ENCODE data around the gene HELLS. TPM values are rescaled to one million over a fixed set of nuclear protein-coding genes. Genes with fewer than 3 reads are reported as not detected.

Gene HELLS
- total and polyA plus RNA-seq, 2 experiments from 2014 or later, result 15.8 to 27.0 TPM

- Histone ChIP-seq H3K4me2 (no peak overlapping the region), H2AFZ (no peak overlapping the region)
- DNase-seq (ENCODE audit: low spot score), result no peak
Measured at GRCh38 chr10:94571081-94571480, 25.5 kb downstream of the HELLS start.

GRCh38 chr10:94571528-94571927 is 25.9 kb downstream of the HELLS start:
- Histone ChIP-seq H3K4me2 (no peak overlapping the region), H3K4me3 (no peak overlapping the region), H3K4me1 (ENCODE audit: insufficient read depth) (no peaks in the 10 kb centered on the region), H3K27ac (no peak overlapping the region), H4K20me1 (ENCODE audit: insufficient read depth, poor library complexity, severe bottlenecking) (no peaks in the 10 kb centered on the region), H3K9me2 (replicated peaks; ENCODE audit: insufficient read depth) (no peaks in the 10 kb centered on the region), H2AFZ (no peak overlapping the region), H3K36me3 (replicated peaks; ENCODE audit: insufficient read depth, low read depth) (no peaks in the 10 kb centered on the region), H3K79me2 (no peaks in the 10 kb centered on the region), H3K27me3 (no peaks in the 10 kb centered on the region), H3K9me3 (ENCODE audit: low read depth) (no peaks in the 10 kb centered on the region)
- TF ChIP-seq EZH2 (IDR thresholded peaks at IDR 0.05; ENCODE audit: borderline replicate concordance), result no peak
- TF ChIP-seq CTCF (IDR thresholded peaks at IDR 0.05; ENCODE audit: poor library complexity), result no peak
- 80% methylated on average over 3 of the region's 3 CpGs for WGBS (ENCODE audit: low lambda C conversion rate, missing lambda C conversion rate)
- DNase-seq (ENCODE audit: low spot score), result no peak

More at GRCh38 chr10:94571081-94571480, 25.5 kb downstream of the HELLS start:
- TF ChIP-seq EZH2 (IDR thresholded peaks at IDR 0.05; ENCODE audit: borderline replicate concordance) (no peak), CTCF (IDR thresholded peaks at IDR 0.05; ENCODE audit: poor library complexity) (no peak), EZH2phosphoT487 (IDR thresholded peaks at IDR 0.05; ENCODE audit: low read depth, severe bottlenecking, unreplicated experiment) (no peak)
- no peaks in the 10 kb centered on the region for H3K79me2 ChIP-seq
- no peaks in the 10 kb centered on the region for H3K36me3 ChIP-seq (replicated peaks; ENCODE audit: insufficient read depth, low read depth)
- H3K9me3 ChIP-seq (ENCODE audit: low read depth), result no peaks in the 10 kb centered on the region
- no peaks in the 10 kb centered on the region for H3K4me1 ChIP-seq (ENCODE audit: insufficient read depth)
- H4K20me1 ChIP-seq (ENCODE audit: insufficient read depth, poor library complexity, severe bottlenecking), result no peaks in the 10 kb centered on the region
- no peak overlapping the region for H3K4me3 ChIP-seq
- H3K9me2 ChIP-seq (replicated peaks; ENCODE audit: insufficient read depth), result no peaks in the 10 kb centered on the region
- no peaks in the 10 kb centered on the region for H3K27me3 ChIP-seq
- H3K27ac ChIP-seq, result no peak overlapping the region

- no peak for DNase-seq (ENCODE audit: low spot score)
- TF ChIP-seq EZH2phosphoT487 (IDR thresholded peaks at IDR 0.05; ENCODE audit: low read depth, severe bottlenecking, unreplicated experiment), result no peak
Measured at GRCh38 chr10:94578790-94579189, 33.2 kb downstream of the HELLS start.

GRCh38 chr10:94583124-94583523 is 37.5 kb downstream of the HELLS start:
- H2AFZ ChIP-seq, result no peak overlapping the region
- no peaks in the 10 kb centered on the region for H3K27me3 ChIP-seq
- H3K79me2 ChIP-seq, result no peaks in the 10 kb centered on the region
- TF ChIP-seq EZH2 (IDR thresholded peaks at IDR 0.05; ENCODE audit: borderline replicate concordance) (no peak), EZH2phosphoT487 (IDR thresholded peaks at IDR 0.05; ENCODE audit: low read depth, severe bottlenecking, unreplicated experiment) (no peak), CTCF (IDR thresholded peaks at IDR 0.05; ENCODE audit: poor library complexity) (no peak)
- no peak overlapping the region for H3K27ac ChIP-seq
- H3K9me2 ChIP-seq (replicated peaks; ENCODE audit: insufficient read depth), result no peaks in the 10 kb centered on the region
- no peaks in the 10 kb centered on the region for H3K4me1 ChIP-seq (ENCODE audit: insufficient read depth)
- H3K9me3 ChIP-seq (ENCODE audit: low read depth), result no peaks in the 10 kb centered on the region
- DNase-seq (ENCODE audit: low spot score), result no peak
- H3K4me3 ChIP-seq, result no peak overlapping the region
- H4K20me1 ChIP-seq (ENCODE audit: insufficient read depth, poor library complexity, severe bottlenecking), result no peaks in the 10 kb centered on the region
- no peak overlapping the region for H3K4me2 ChIP-seq
- H3K36me3 ChIP-seq (replicated peaks; ENCODE audit: insufficient read depth, low read depth), result no peaks in the 10 kb centered on the region

More at GRCh38 chr10:94578790-94579189, 33.2 kb downstream of the HELLS start:
- 87% methylated on average over 4 of the region's 4 CpGs for WGBS (ENCODE audit: low lambda C conversion rate, missing lambda C conversion rate)
- H3K36me3 ChIP-seq (replicated peaks; ENCODE audit: insufficient read depth, low read depth), result no peaks in the 10 kb centered on the region
- H3K27ac ChIP-seq, result no peak overlapping the region
- no peak overlapping the region for H3K4me2 ChIP-seq
- H4K20me1 ChIP-seq (ENCODE audit: insufficient read depth, poor library complexity, severe bottlenecking), result no peaks in the 10 kb centered on the region
- no peaks in the 10 kb centered on the region for H3K9me2 ChIP-seq (replicated peaks; ENCODE audit: insufficient read depth)
- H3K4me1 ChIP-seq (ENCODE audit: insufficient read depth), result no peaks in the 10 kb centered on the region
- no peak overlapping the region for H2AFZ ChIP-seq
- H3K9me3 ChIP-seq (ENCODE audit: low read depth), result no peaks in the 10 kb centered on the region
- H3K4me3 ChIP-seq, result no peak overlapping the region
- no peaks in the 10 kb centered on the region for H3K27me3 ChIP-seq
- H3K79me2 ChIP-seq, result no peaks in the 10 kb centered on the region
